Retinal pigment epithelial cell (primary cell): ENCODE data around the gene CHST1.

Source experiments
- DNase-seq: peaks from one replicate; pipeline ENCODE4 v3.0.0-alpha.2; 2010; ENCODE audit warnings: low read depth
- H3K4me3 ChIP-seq: 2 replicates; pipeline ENCODE4 v1.5.1; 2011; ENCODE audit warnings: mild to moderate bottlenecking, low read length, control low read depth, moderate library complexity
- CTCF ChIP-seq: conservative IDR thresholded peaks from 2 replicates; pipeline ENCODE4 v1.5.1; 2011; ENCODE audit warnings: low read depth, low read length, control low read depth, inconsistent platforms

The CHST1 gene

GRCh38 chr11:45665206-45665932 is at the start of gene CHST1:
Gene CHST1, minus strand, starts transcription at chr11:45665622. Its CDS starts 14,699 bp downstream, at chr11:45650923.
- H3K4me3 ChIP-seq = peak within 1 kb of the TSS; percentile 35
- TF ChIP-seq CTCF = no peak
- no peak for DNase-seq

- no peak for DNase-seq
- TF ChIP-seq CTCF = no peak
- no peak overlapping the region for H3K4me3 ChIP-seq
These were observed 48.2 kb upstream of the CHST1 start for GRCh38 chr11:45713573-45713972.

- no peak for DNase-seq
- TF ChIP-seq CTCF = no peak
- H3K4me3 ChIP-seq = no peak overlapping the region
These were observed 45.1 kb upstream of the CHST1 start for GRCh38 chr11:45710561-45710960.

- DNase-seq = no peak
- no peak overlapping the region for H3K4me3 ChIP-seq
These were observed 43.7 kb upstream of the CHST1 start for GRCh38 chr11:45708887-45709663.

GRCh38 chr11:45704635-45705034 is 39.2 kb upstream of the CHST1 start:
- no peak for TF ChIP-seq CTCF
- no peak for DNase-seq
- no peak overlapping the region for H3K4me3 ChIP-seq

More at GRCh38 chr11:45708887-45709663, 43.7 kb upstream of the CHST1 start:
- TF ChIP-seq CTCF = no peak

- no peak for DNase-seq
These were observed 38.7 kb upstream of the CHST1 start for GRCh38 chr11:45704133-45704532.

More at GRCh38 chr11:45704133-45704532, 38.7 kb upstream of the CHST1 start:
- H3K4me3 ChIP-seq = no peak overlapping the region
- no peak for TF ChIP-seq CTCF
